WTC11 (cell line): ENCODE results near the gene ZFHX2. TPM values are rescaled to one million over a fixed set of nuclear protein-coding genes. Genes with fewer than 3 reads are reported as not detected.

Experiments
- ATAC-seq: fragments of 200-7000 bp; cut with Tn5 transposase; 2 replicates; pipeline ENCODE4 v1.10.0; 2021; ENCODE audit warnings: mild to moderate bottlenecking, moderate library complexity
- CTCF ChIA-PET: fragments of 300-600 bp; sonication (Branson Sonifier 250); formaldehyde crosslinking; loops from one replicate; lab custom pipeline; 2021; ENCODE audit warnings: antibody characterized with exemption; lab: Charles Lee
- POLR2A ChIA-PET: fragments of 350-600 bp; sonication (Branson Sonifier 250); formaldehyde crosslinking; loops from one replicate; lab custom pipeline; 2021; ENCODE audit warnings: antibody characterized with exemption; lab: Charles Lee
- DNase-seq: peaks from one replicate; pipeline ENCODE4 v3.0.0; 2021; ENCODE audit warnings: low spot score
- H3K27ac Mint-ChIP-seq: 2 replicates; pipeline ENCODE4 v1.8.0; 2021; ENCODE audit warnings: mixed read lengths
- H3K27me3 Mint-ChIP-seq: 2 replicates; pipeline ENCODE4 v1.8.0; 2021; ENCODE audit warnings: low read depth, mild to moderate bottlenecking, moderate library complexity, mixed read lengths
- H3K36me3 Mint-ChIP-seq: 2 replicates; pipeline ENCODE4 v1.8.0; 2021; ENCODE audit warnings: mixed read lengths
- H3K4me1 Mint-ChIP-seq: 2 replicates; pipeline ENCODE4 v1.8.0; 2022; ENCODE audit warnings: mixed read lengths
- H3K4me3 Mint-ChIP-seq: 2 replicates; pipeline ENCODE4 v1.8.0; 2021; ENCODE audit warnings: mild to moderate bottlenecking, moderate library complexity, mixed read lengths
- H3K9me3 Mint-ChIP-seq: 2 replicates; pipeline ENCODE4 v1.8.0; 2021; ENCODE audit warnings: mixed read lengths
- EMX1 ChIP-seq: fragments of 250-450 bp; sonication (Bioruptor Pico); IDR thresholded peaks from 2 replicates; pipeline ENCODE4 v1.8.0; 2021; ENCODE audit warnings: mild to moderate bottlenecking
- GABPB1 ChIP-seq: sonication (generic); formaldehyde crosslinking; IDR thresholded peaks from 2 replicates; pipeline ENCODE4 v1.8.1; 2023; ENCODE audit warnings: mild to moderate bottlenecking, missing genetic modification reagents
- KAT7 ChIP-seq: sonication (generic); formaldehyde crosslinking; IDR thresholded peaks from 2 replicates; pipeline ENCODE4 v1.8.1; 2023; ENCODE audit warnings: missing genetic modification reagents, mild to moderate bottlenecking, borderline replicate concordance
- MYBL2 ChIP-seq: sonication (generic); formaldehyde crosslinking; IDR thresholded peaks from 2 replicates; pipeline ENCODE4 v1.8.1; 2023; ENCODE audit warnings: mild to moderate bottlenecking, moderate library complexity, missing genetic modification reagents
- NR2C2 ChIP-seq: sonication (generic); formaldehyde crosslinking; IDR thresholded peaks from 2 replicates; pipeline ENCODE4 v1.8.0; 2022; ENCODE audit warnings: mild to moderate bottlenecking, missing genetic modification reagents
- PRRX2 ChIP-seq: fragments of 250-450 bp; sonication (Bioruptor Pico); IDR thresholded peaks from 2 replicates; pipeline ENCODE4 v1.8.0; 2021; ENCODE audit warnings: mild to moderate bottlenecking
- SP1 ChIP-seq: sonication (generic); formaldehyde crosslinking; conservative IDR thresholded peaks from 2 replicates; pipeline ENCODE4 v1.8.1; 2022; ENCODE audit warnings: missing genetic modification reagents
- ZNF121 ChIP-seq: sonication (generic); formaldehyde crosslinking; IDR thresholded peaks from 2 replicates; pipeline ENCODE4 v1.8.0; 2023; ENCODE audit warnings: missing genetic modification reagents
- ZNF138 ChIP-seq: sonication (generic); formaldehyde crosslinking; conservative IDR thresholded peaks from 2 replicates; pipeline ENCODE4 v1.8.1; 2022; ENCODE audit warnings: mild to moderate bottlenecking, moderate library complexity, missing genetic modification reagents
- ZNF219 ChIP-seq: sonication (generic); formaldehyde crosslinking; IDR thresholded peaks from 2 replicates; pipeline ENCODE4 v1.8.0; 2023; ENCODE audit warnings: missing genetic modification reagents, mild to moderate bottlenecking, borderline replicate concordance
- ZNF263 ChIP-seq: sonication (generic); formaldehyde crosslinking; IDR thresholded peaks from 2 replicates; pipeline ENCODE4 v1.8.1; 2022; ENCODE audit warnings: low read depth, mild to moderate bottlenecking, moderate library complexity, missing genetic modification reagents
- total RNA-seq: library from RNA; stranded (reverse); gene quantifications from 3 replicates; pipeline ENCODE4 v1.2.3, GENCODE V29; 2021
- TF ChIP-seq, protein P1 (sequence below): sonication (generic); formaldehyde crosslinking; IDR thresholded peaks from 2 replicates; pipeline ENCODE4 v1.8.0; 2023; ENCODE audit warnings: missing genetic modification reagents, mild to moderate bottlenecking, borderline replicate concordance
- TF ChIP-seq, protein P2 (sequence below): sonication (generic); formaldehyde crosslinking; IDR thresholded peaks from 2 replicates; pipeline ENCODE4 v1.8.1; 2022; ENCODE audit warnings: missing genetic modification reagents, borderline replicate concordance
- TF ChIP-seq, protein P3 (sequence below): fragments of 250-450 bp; sonication (Bioruptor Pico); conservative IDR thresholded peaks from 2 replicates; pipeline ENCODE4 v1.9.0; 2021; ENCODE audit warnings: mild to moderate bottlenecking
- TF ChIP-seq, protein P4 (sequence below): sonication (generic); formaldehyde crosslinking; IDR thresholded peaks from 2 replicates; pipeline ENCODE4 v1.8.1; 2023; ENCODE audit warnings: mild to moderate bottlenecking, missing genetic modification reagents
- TF ChIP-seq, protein P5 (sequence below): sonication (generic); formaldehyde crosslinking; IDR thresholded peaks from 2 replicates; pipeline ENCODE4 v1.8.0; 2022; ENCODE audit warnings: mild to moderate bottlenecking, missing genetic modification reagents
- TF ChIP-seq, protein P6 (sequence below): fragments of 200-600 bp; IDR thresholded peaks from 2 replicates; pipeline ENCODE4 v1.8.0; 2022; ENCODE audit warnings: antibody characterized with exemption

ZFHX2 gene
- total RNA-seq, 1 experiment from 2014 or later, result 16.4 TPM

DNA sequence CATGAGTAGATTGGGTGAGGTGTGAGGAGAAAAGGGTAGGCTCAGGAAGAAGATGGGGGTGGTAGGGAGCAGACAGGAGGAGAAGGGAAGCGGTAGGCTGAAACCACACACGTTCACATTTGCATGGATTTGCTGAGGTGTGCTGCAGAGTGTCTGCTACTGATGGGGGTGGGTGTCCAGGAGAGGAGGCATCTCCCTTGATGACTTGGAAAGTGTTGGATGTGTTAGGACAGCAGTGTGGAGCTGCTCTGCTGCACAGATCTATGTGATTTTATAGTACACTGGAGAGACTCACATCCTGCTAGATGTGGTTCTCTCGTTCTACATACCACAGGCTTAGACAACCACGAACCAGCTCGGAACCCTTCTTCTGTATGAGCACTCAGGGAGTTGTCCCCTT is 9.3 kb downstream of the ZFHX2 start (continued):
- TF ChIP-seq, protein P1, sequence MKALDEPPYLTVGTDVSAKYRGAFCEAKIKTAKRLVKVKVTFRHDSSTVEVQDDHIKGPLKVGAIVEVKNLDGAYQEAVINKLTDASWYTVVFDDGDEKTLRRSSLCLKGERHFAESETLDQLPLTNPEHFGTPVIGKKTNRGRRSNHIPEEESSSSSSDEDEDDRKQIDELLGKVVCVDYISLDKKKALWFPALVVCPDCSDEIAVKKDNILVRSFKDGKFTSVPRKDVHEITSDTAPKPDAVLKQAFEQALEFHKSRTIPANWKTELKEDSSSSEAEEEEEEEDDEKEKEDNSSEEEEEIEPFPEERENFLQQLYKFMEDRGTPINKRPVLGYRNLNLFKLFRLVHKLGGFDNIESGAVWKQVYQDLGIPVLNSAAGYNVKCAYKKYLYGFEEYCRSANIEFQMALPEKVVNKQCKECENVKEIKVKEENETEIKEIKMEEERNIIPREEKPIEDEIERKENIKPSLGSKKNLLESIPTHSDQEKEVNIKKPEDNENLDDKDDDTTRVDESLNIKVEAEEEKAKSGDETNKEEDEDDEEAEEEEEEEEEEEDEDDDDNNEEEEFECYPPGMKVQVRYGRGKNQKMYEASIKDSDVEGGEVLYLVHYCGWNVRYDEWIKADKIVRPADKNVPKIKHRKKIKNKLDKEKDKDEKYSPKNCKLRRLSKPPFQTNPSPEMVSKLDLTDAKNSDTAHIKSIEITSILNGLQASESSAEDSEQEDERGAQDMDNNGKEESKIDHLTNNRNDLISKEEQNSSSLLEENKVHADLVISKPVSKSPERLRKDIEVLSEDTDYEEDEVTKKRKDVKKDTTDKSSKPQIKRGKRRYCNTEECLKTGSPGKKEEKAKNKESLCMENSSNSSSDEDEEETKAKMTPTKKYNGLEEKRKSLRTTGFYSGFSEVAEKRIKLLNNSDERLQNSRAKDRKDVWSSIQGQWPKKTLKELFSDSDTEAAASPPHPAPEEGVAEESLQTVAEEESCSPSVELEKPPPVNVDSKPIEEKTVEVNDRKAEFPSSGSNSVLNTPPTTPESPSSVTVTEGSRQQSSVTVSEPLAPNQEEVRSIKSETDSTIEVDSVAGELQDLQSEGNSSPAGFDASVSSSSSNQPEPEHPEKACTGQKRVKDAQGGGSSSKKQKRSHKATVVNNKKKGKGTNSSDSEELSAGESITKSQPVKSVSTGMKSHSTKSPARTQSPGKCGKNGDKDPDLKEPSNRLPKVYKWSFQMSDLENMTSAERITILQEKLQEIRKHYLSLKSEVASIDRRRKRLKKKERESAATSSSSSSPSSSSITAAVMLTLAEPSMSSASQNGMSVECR, result no peak
- no peak for TF ChIP-seq EMX1 (CRISPR knock-in tag)
- TF ChIP-seq, all 79 proteins: peak for 0

DNA sequence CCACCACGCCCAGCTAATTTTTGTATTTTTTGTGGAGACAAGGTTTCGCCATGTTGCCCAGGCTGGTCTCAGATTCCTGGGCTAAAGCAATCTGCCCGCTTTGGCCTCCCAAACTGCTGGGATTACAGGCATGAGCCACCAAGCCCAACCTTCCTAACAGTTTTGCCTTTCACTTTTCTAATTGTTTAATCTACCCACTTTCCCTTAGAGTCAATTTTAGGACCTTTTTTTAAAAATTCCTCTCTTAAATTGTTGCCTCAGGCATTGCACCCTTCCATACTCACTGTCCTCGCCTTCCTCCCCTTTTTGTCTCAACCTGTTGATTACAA is 11.5 kb downstream of the ZFHX2 start:
- H3K4me1 Mint-ChIP-seq, result peaks cover 55% of the 10 kb centered on the region
- H3K27ac Mint-ChIP-seq, result peak overlapping the region; percentile 100
- 0 out of 2 replicates have a peak, but pooled peaks have one; percentile 7 for TF ChIP-seq GABPB1
- TF ChIP-seq, protein P2, sequence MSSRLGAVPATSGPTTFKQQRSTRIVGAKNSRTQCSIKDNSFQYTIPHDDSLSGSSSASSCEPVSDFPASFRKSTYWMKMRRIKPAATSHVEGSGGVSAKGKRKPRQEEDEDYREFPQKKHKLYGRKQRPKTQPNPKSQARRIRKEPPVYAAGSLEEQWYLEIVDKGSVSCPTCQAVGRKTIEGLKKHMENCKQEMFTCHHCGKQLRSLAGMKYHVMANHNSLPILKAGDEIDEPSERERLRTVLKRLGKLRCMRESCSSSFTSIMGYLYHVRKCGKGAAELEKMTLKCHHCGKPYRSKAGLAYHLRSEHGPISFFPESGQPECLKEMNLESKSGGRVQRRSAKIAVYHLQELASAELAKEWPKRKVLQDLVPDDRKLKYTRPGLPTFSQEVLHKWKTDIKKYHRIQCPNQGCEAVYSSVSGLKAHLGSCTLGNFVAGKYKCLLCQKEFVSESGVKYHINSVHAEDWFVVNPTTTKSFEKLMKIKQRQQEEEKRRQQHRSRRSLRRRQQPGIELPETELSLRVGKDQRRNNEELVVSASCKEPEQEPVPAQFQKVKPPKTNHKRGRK, result no peak
- no peak for DNase-seq
- no peaks in the 10 kb centered on the region for H3K27me3 Mint-ChIP-seq
- POLR2A ChIA-PET, result interaction anchor here (0.6 to 5.5 kb wide), 7 partner anchors 9 to 219 kb away, joined by 3 to 102 read pairs (median 49); partner anchors contain the start of genes PABPN1, THTPA and ZFHX2
- H3K36me3 Mint-ChIP-seq, result peaks cover 18% of the 10 kb centered on the region
- CTCF ChIA-PET, result interaction anchor here (1.0 to 7.8 kb wide), 11 partner anchors 9 to 62 kb away, joined by 3 to 181 read pairs (median 14); no protein-coding TSS in a partner anchor
- H3K9me3 Mint-ChIP-seq, result no peaks in the 10 kb centered on the region
- no peak overlapping the region for H3K4me3 Mint-ChIP-seq
- ATAC-seq, result no peak

DNA sequence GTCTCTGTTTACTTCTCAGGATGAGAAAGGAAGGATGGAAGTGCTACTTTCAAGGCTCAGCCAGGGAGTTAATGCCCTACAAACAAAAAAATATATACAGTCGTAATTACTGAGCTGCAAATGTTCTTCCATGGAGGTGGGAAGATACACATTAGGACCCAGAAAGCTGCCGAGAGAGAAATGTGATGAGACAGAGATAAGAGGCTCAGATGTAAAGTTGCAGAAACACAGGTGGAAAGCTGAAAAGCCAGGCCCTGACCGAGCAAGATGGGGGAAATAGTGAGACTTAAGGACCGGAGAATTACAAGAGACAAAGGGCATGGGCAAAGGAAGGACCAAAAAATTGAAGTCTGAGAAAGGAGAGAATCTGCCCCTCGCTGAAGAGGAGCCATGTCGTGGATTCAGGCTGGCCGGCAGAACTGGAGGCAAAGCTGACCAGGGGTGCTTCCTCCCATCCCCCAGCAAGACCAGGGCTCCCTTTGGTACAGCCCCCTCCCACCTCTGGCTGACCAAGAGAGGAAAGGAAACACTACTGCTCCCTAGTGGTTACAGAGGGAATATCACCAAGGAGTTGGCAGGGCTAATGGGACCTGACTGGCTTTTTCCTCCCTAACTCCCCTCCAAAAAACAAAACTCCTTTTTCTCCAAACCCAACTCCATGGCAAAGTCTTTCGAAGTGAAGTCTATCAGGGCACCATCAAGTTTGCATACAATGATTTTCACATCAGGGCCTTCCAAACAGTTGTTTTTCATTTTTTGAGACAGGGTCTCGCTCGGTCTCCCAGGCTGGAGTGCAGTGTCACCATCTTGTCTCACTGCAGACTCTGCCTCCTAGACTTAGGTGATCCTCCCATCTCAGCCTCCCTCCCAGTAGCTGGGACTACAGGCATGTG is 12.1 kb downstream of the ZFHX2 start:
- ChIA-PET POLR2A (interaction anchor here (0.6 to 5.5 kb wide), 11 partner anchors 9 to 219 kb away, joined by 3 to 102 read pairs (median 19); partner anchors contain the start of genes JPH4, PABPN1, THTPA and ZFHX2), CTCF (interaction anchor here (0.5 to 7.8 kb wide), 19 partner anchors 10 to 968 kb away, joined by 3 to 181 read pairs (median 6); partner anchors contain the start of genes AP1G2, NGDN and ZFHX2)
- peak; percentile 22 for ATAC-seq
- peak overlapping the region; percentile 100 for H3K27ac Mint-ChIP-seq
- no peaks in the 10 kb centered on the region for H3K9me3 Mint-ChIP-seq
- DNase-seq, result peak; percentile 77
- H3K36me3 Mint-ChIP-seq, result peaks cover 23% of the 10 kb centered on the region
- peaks cover 57% of the 10 kb centered on the region for H3K4me1 Mint-ChIP-seq
- H3K4me3 Mint-ChIP-seq, result peak overlapping the region; percentile 83
- no peaks in the 10 kb centered on the region for H3K27me3 Mint-ChIP-seq
- TF ChIP-seq ZNF263 (peak; percentile 6; the same call in 1 of the 2 replicates), ZNF121 (CRISPR knock-in tag) (no peak), MYBL2 (0 out of 2 replicates have a peak, but pooled peaks have one; percentile 53), KAT7 (CRISPR knock-in tag) (no peak), NR2C2 (CRISPR knock-in tag) (no peak), ZNF138 (CRISPR knock-in tag) (no peak), ZNF219 (CRISPR knock-in tag) (no peak), SP1 (CRISPR knock-in tag) (peak; percentile 46; the same call in 1 of the 2 replicates), PRRX2 (CRISPR knock-in tag) (no peak)
- TF ChIP-seq, protein P2, result 0 out of 2 replicates have a peak, but pooled peaks have one; percentile 27
- TF ChIP-seq, protein P3, sequence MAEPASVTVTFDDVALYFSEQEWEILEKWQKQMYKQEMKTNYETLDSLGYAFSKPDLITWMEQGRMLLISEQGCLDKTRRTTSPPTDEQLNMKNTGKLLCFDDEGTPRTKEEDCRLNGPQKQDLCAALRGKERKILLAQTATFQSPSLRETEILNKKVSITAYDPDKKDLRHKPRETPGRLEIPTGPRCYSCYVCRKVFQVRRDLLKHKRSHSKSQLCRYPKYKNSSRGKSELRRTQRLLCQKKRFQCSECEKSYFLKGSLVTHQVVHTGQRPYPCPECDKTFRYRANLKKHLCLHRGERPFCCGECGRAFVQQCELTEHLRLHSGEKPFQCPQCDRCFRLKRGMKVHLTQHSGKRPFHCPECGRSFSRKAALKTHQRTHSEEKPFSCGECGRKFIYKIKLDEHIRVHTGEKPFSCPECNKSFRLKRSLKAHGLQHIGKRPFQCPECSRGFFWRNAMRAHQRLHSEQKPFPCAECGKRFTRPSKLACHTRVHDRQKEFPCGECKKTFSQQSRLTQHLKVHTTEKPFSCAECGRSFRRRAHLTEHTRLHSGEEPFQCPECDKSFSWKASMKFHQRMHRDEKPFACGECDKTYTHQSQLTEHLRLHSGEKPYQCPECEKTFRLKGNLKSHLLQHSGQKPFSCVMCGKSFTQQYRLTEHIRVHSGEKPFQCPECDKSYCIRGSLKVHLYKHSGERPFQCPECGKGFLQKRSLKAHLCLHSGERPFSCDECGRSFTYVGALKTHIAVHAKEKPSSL, result no peak
- TF ChIP-seq, protein P4, sequence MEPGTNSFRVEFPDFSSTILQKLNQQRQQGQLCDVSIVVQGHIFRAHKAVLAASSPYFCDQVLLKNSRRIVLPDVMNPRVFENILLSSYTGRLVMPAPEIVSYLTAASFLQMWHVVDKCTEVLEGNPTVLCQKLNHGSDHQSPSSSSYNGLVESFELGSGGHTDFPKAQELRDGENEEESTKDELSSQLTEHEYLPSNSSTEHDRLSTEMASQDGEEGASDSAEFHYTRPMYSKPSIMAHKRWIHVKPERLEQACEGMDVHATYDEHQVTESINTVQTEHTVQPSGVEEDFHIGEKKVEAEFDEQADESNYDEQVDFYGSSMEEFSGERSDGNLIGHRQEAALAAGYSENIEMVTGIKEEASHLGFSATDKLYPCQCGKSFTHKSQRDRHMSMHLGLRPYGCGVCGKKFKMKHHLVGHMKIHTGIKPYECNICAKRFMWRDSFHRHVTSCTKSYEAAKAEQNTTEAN (CRISPR knock-in tag), result peak; percentile 72; the same call in 1 of the 2 replicates
- TF ChIP-seq, protein P5, sequence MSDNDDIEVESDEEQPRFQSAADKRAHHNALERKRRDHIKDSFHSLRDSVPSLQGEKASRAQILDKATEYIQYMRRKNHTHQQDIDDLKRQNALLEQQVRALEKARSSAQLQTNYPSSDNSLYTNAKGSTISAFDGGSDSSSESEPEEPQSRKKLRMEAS, result peak; percentile 30; the same call in 1 of the 2 replicates
- TF ChIP-seq, protein P6, sequence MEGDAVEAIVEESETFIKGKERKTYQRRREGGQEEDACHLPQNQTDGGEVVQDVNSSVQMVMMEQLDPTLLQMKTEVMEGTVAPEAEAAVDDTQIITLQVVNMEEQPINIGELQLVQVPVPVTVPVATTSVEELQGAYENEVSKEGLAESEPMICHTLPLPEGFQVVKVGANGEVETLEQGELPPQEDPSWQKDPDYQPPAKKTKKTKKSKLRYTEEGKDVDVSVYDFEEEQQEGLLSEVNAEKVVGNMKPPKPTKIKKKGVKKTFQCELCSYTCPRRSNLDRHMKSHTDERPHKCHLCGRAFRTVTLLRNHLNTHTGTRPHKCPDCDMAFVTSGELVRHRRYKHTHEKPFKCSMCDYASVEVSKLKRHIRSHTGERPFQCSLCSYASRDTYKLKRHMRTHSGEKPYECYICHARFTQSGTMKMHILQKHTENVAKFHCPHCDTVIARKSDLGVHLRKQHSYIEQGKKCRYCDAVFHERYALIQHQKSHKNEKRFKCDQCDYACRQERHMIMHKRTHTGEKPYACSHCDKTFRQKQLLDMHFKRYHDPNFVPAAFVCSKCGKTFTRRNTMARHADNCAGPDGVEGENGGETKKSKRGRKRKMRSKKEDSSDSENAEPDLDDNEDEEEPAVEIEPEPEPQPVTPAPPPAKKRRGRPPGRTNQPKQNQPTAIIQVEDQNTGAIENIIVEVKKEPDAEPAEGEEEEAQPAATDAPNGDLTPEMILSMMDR, result peak; percentile 83
